WERI-Rb-1 (cell line): ENCODE results near the gene MOB4.

ENCODE experiments used
- DNase-seq: peaks from one replicate; pipeline ENCODE4 v3.0.0-alpha.2; 2020
- H3K27ac ChIP-seq: fragments of 250-450 bp; sonication (Bioruptor Pico); 2 replicates; pipeline ENCODE4 v1.5.1; 2020; ENCODE audit warnings: mild to moderate bottlenecking, moderate library complexity
- H3K27me3 ChIP-seq: fragments of 250-450 bp; sonication (Bioruptor Pico); 2 replicates; pipeline ENCODE4 v1.5.1; 2021; ENCODE audit warnings: mild to moderate bottlenecking, low read depth, moderate library complexity; ENCODE audit not compliant: insufficient read depth, severe bottlenecking
- H3K36me3 ChIP-seq: fragments of 250-450 bp; sonication (Bioruptor Pico); 2 replicates; pipeline ENCODE4 v1.5.1; 2020; ENCODE audit warnings: mild to moderate bottlenecking, moderate library complexity
- H3K4me3 ChIP-seq: 2 replicates; pipeline ENCODE4 v1.5.1; 2011; ENCODE audit warnings: low read depth, mild to moderate bottlenecking, control low read depth, low read length
- H3K9me3 ChIP-seq: fragments of 250-450 bp; sonication (Bioruptor Pico); 2 replicates; pipeline ENCODE4 v1.5.1; 2021; ENCODE audit warnings: mild to moderate bottlenecking, moderate library complexity; ENCODE audit not compliant: severe bottlenecking
- CTCF ChIP-seq: IDR thresholded peaks from 2 replicates; pipeline ENCODE4 v1.5.1; 2011; ENCODE audit warnings: low read depth, mild to moderate bottlenecking, control low read depth, inconsistent platforms, low read length

Gene MOB4

DNA sequence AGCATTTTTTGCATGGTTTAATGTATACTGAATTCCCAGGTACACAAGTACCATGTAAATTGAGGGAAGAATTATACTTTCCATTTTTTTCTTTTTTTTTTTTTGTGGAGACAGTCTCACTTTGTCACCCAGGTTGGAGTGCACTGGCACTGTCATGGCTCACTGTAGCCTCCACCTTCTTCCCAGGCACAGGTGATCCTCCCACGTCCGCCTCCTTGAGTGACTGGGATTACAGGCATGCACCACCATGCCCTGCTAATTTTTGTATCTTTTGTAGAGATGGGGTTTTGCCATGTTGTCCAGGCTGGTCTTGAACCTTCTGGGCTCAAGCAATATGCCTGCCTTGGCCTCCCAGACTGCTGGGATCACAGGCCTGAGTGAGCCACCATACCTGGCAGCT is 11.9 kb upstream of the MOB4 start:
- peaks cover 61% of the 10 kb centered on the region for H3K36me3 ChIP-seq
- H3K4me3 ChIP-seq, result no peak overlapping the region

GRCh38 chr2:197504512-197504911 is 11.4 kb upstream of the MOB4 start:
- Histone ChIP-seq H3K27me3 (no peaks in the 10 kb centered on the region), H3K36me3 (peaks cover 56% of the 10 kb centered on the region), H3K9me3 (no peaks in the 10 kb centered on the region), H3K27ac (no peak overlapping the region), H3K4me3 (no peak overlapping the region)
- TF ChIP-seq CTCF, result no peak
- no peak for DNase-seq

More for the DNA sequence above, 11.9 kb upstream of the MOB4 start:
- no peak for DNase-seq
- TF ChIP-seq CTCF, result no peak
- no peak overlapping the region for H3K27ac ChIP-seq
- H3K9me3 ChIP-seq, result no peaks in the 10 kb centered on the region
- H3K27me3 ChIP-seq, result no peaks in the 10 kb centered on the region

DNA sequence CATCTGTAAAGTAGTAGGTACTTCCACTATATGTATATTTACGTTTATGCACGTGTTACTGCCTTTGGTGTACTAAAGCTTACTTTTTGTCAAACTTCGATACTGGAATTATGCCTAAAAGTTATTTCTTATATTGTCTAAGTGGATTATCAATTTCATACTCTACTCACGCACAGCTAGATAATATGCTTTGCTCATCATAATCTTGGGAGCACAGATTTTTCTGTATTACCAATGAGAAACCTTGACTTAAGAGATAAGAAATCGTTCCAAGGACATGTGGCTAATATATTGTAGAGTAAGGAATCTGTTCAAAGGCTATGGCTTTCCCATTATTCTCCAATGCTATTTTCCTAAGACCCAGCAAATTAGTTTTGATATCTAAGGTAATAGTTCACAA is 9.2 kb upstream of the MOB4 start:
- Histone ChIP-seq H3K27me3 (no peaks in the 10 kb centered on the region), H3K27ac (no peak overlapping the region), H3K4me3 (no peak overlapping the region), H3K9me3 (no peaks in the 10 kb centered on the region), H3K36me3 (peaks cover 49% of the 10 kb centered on the region)
- TF ChIP-seq CTCF, result no peak
- DNase-seq, result no peak

DNA sequence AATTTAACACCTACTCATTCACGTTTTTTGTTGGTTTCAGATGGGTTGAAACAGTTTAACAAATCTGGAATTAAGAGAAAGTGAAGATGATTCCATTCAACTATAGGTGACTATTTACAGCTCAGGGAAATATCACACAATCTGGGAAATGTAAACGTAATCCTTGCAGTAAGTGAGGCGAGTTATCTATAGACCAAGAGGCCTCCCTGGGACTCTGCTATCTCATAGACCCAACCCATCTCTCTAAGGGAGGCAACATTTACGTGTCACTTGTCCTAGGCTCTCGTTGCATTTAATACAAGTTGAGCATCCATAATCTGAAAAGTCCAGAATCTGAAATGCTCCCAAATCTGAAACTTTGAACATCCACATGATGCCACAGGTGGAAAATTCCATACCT is 2.0 kb upstream of the MOB4 start:
- TF ChIP-seq CTCF, result no peak
- H3K27ac ChIP-seq, result peak overlapping the region; percentile 93

GRCh38 chr2:197514754-197515153 is 1.1 kb upstream of the MOB4 start:
- no peak for DNase-seq
- H3K9me3 ChIP-seq, result no peaks in the 10 kb centered on the region
- H3K27ac ChIP-seq, result peak overlapping the region; percentile 93
- peak overlapping the region; percentile 65 for H3K4me3 ChIP-seq
- no peak for TF ChIP-seq CTCF
- H3K36me3 ChIP-seq, result peaks cover 7% of the 10 kb centered on the region
- H3K27me3 ChIP-seq, result no peaks in the 10 kb centered on the region

More for the DNA sequence above, 2.0 kb upstream of the MOB4 start:
- DNase-seq, result no peak
- H3K9me3 ChIP-seq, result no peaks in the 10 kb centered on the region
- H3K4me3 ChIP-seq, result no peak overlapping the region
- peaks cover 7% of the 10 kb centered on the region for H3K36me3 ChIP-seq
- H3K27me3 ChIP-seq, result no peaks in the 10 kb centered on the region

DNA sequence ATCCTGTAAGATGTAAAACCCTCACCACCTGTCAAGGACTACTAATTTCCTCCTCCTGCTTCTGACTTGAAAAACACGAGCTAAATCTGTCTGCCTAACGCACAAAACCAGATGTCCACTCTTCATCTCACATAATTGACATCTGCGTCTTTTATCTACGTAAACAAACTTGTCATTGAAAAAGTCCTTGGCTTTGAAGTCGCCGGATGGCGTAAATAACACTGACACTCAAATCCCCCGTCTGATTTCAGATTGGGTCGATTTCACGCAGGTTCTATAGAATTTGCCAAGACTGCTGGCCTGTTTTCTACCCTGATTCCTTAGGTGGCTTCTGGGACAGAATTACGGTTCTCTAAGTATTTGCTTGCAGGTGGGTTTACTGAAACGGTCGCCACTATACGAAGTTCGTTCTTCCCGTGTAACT is 539 bp upstream of the MOB4 start:
- Histone ChIP-seq H3K27me3 (no peaks in the 10 kb centered on the region), H3K27ac (peak overlapping the region; percentile 93), H3K36me3 (peaks cover 8% of the 10 kb centered on the region), H3K4me3 (peak overlapping the region; percentile 65), H3K9me3 (no peaks in the 10 kb centered on the region)
- DNase-seq, result peak; percentile 20
- no peak for TF ChIP-seq CTCF
